Motor neuron (in vitro differentiated cells): ENCODE measurements around the gene PSD2. TPM values are rescaled to one million over a fixed set of nuclear protein-coding genes. Genes with fewer than 3 reads are reported as not detected.

ENCODE experiments used
- ATAC-seq, 8 experiments: fragments of 200-7000 bp; cut with Tn5 transposase; replicated peaks in 6 of 8; 2 replicates each; pipeline ENCODE4 v1.8.0; 2021; ENCODE audit warnings: mild to moderate bottlenecking in 8 of 8, moderate library complexity in 8 of 8
- H3K27ac ChIP-seq, 2 donors: fragments of 250-450 bp; sonication (Bioruptor Pico); 2 replicates each; pipeline ENCODE4 v1.9.0; 2021; ENCODE audit warnings: antibody characterized with exemption in 2 of 2, mild to moderate bottlenecking in 2 of 2, moderate library complexity in 1 of 2
- H3K4me1 ChIP-seq, 2 donors: fragments of 250-450 bp; sonication (Bioruptor Pico); replicated peaks in 1 of 2; 2 replicates each; pipeline ENCODE4 v1.6.1; 2021; ENCODE audit warnings: antibody characterized with exemption in 2 of 2, mild to moderate bottlenecking in 2 of 2, moderate library complexity in 1 of 2
- H3K4me3 ChIP-seq, 5 donors: fragments of 250-450 bp; sonication (Bioruptor Pico); 2 replicates each; pipeline ENCODE4 v1.9.0; 2021; ENCODE audit warnings: antibody characterized with exemption in 5 of 5, mild to moderate bottlenecking in 5 of 5, moderate library complexity in 4 of 5
- WGBS, 10 experiments: fragments of 450-650 bp; shearing (Covaris generic); methylation state at CpG; one replicate each; pipeline ENCODE4 v1.0.0; 2022; 5-methylcytosine and 5-hydroxymethylcytosine counted together
- in situ Hi-C, 9 experiments: fragments of 400-800 bp; cut with MboI; loops; one replicate each; pipeline ENCODE4 v1.15.0; 2021; ENCODE audit warnings: low sequenced_read_pairs in 9 of 9, low pct_unique_long_range_greater_than_20kb in 2 of 9; ENCODE audit not compliant: unreplicated experiment in 9 of 9
- total RNA-seq, 8 experiments: library from RNA; unstranded; fragments of 300-600 nt; gene quantifications; 2 replicates each; pipeline versions ENCODE4 v1.2.3 to v1.2.4, GENCODE V29; 2022

PSD2 gene
- total RNA-seq, 8 experiments from 2014 or later = 0.17 to 12.5 (median 9.6) TPM; not detected in 2

GRCh38 chr5:139862313-139862712, 66.7 kb downstream of the PSD2 start:
- peak; percentile 18 to 97 (median 48) for ATAC-seq
- Histone ChIP-seq H3K4me3 (no peak overlapping the region), H3K27ac (no peak overlapping the region), H3K4me1 (no peaks in the 10 kb centered on the region)
- 100% methylated on average over 1 of the region's 2 CpGs; no CpG with 5 or more reads in 9 of the 10 experiments for WGBS, 10 experiments
- in situ Hi-C loops = no loop called here

- in situ Hi-C loops = no loop called here
- ATAC-seq = no peak
- Histone ChIP-seq H3K4me1 (no peaks in the 10 kb centered on the region), H3K4me3 (no peak overlapping the region), H3K27ac (no peak overlapping the region)
- WGBS, 10 experiments = 40 to 72% (median 63%) methylated on average over 1 to 2 of the region's 2 CpGs; no CpG with 5 or more reads in 5 of the 10 experiments
These were observed 67.2 kb downstream of the PSD2 start for GRCh38 chr5:139862803-139863202.

DNA sequence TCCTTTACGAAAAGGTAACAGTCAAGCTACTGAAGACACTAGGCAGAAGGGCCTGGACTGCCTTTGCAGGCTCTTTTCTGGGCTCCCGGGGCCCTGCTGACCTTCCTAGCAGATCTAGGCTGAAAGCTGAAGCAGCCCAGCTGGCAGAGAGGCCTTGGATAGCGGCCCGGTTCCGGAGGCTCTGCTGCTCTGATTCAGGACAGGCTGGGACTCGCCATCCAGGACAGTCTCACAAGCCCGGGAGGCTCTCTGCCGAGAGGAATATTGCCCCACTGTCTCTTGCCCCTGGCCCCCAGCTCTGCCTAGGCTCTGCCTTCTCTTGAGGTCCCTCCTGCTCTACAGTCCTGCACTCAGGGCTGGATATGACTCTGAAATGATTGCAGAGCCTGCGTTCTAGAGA, 67.8 kb downstream of the PSD2 start:
- WGBS, 10 experiments = 17 to 100% (median 60%) methylated on average over 1 to 7 of the region's 9 CpGs; no CpG with 5 or more reads in 3 of the 10 experiments
- H3K4me1 ChIP-seq = no peaks in the 10 kb centered on the region
- no peak overlapping the region for H3K27ac ChIP-seq
- no peak for ATAC-seq
- in situ Hi-C loops = no loop called here
- H3K4me3 ChIP-seq = no peak overlapping the region

DNA sequence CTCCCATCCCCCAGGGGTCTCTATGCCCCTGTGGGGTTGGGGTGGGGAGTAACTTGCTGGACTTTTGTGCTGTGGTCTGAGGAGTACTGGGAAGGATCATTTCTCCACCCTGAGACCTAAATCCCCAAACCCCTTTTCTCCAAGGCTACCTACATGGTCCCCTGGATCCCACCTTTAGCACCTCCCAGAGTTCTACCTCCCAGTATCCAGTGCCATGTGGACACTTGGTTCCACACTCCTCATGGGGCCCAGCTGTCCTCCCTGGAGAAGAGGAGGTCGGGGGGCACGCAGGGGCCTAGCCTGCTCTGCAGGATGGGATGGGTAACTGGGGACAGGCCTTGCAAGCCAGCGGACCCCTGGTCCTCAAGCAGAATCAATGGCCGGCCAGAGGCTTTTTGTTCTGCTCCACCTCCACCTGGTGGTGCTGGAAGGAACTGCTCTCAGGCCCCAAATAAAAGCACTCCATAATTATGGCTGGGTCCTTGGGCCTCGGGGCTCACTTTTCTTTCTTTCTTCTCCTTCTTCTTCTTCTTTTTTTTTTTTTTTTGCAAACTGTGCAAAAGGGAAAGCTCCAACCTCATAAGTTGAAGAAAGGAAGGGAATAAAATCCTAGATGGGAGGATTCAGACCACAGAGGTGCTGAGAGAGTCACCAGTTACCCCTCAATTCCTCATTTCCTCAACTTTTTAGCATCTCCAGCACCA, 68.4 kb downstream of the PSD2 start:
- in situ Hi-C loops = no loop called here
- no peak overlapping the region for H3K27ac ChIP-seq
- peak; percentile 9 to 90 (median 77) for ATAC-seq
- no peak overlapping the region for H3K4me3 ChIP-seq
- WGBS, 10 experiments = 0 to 20% (median 14%) methylated on average over 1 to 3 of the region's 5 CpGs; no CpG with 5 or more reads in 3 of the 10 experiments
- no peaks in the 10 kb centered on the region for H3K4me1 ChIP-seq

- Histone ChIP-seq H3K4me3 (no peak overlapping the region), H3K4me1 (no peaks in the 10 kb centered on the region), H3K27ac (no peak overlapping the region)
- ATAC-seq = no peak
- in situ Hi-C loops = no loop called here
- 41 to 91% (median 73%) methylated on average over 3 to 5 of the region's 12 CpGs; no CpG with 5 or more reads in 4 of the 10 experiments for WGBS, 10 experiments
These were observed 69.3 kb downstream of the PSD2 start for GRCh38 chr5:139864716-139865483.

GRCh38 chr5:139867109-139867508, 71.5 kb downstream of the PSD2 start:
- no peak overlapping the region for H3K4me3 ChIP-seq
- no peaks in the 10 kb centered on the region for H3K4me1 ChIP-seq
- in situ Hi-C loops = no loop called here
- WGBS, 10 experiments = 0 to 33% (median 17%) methylated on average over 1 of the region's 2 CpGs; no CpG with 5 or more reads in 7 of the 10 experiments
- H3K27ac ChIP-seq = no peak overlapping the region
- no peak for ATAC-seq

DNA sequence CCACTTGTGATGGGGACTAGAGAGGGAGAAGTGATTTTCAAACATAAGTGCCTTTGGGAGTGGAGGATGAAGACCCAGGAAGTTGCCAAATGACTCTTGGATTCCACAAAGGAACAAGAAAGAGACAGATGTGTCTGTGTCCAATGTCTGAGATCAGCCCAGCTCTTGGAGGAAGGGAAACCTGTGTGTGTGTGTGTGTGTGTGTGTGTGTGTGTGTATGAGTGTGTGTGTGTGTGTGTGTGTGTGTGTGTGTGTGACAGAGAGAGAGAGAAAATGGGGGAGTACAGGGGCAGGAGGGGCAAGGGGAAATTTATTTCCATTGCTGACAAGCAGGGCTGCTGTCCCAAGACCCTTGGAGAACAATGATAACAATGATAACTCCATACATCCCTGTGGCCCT, 72.0 kb downstream of the PSD2 start:
- in situ Hi-C loops = no loop called here
- ATAC-seq = no peak
- Histone ChIP-seq H3K4me1 (peaks cover 0 to 2% of the 10 kb centered on the region in 2 donors), H3K27ac (no peak overlapping the region), H3K4me3 (no peak overlapping the region)

GRCh38 chr5:139869042-139869790, 73.6 kb downstream of the PSD2 start:
- Histone ChIP-seq H3K4me3 (no peak overlapping the region), H3K4me1 (peaks cover 0 to 17% of the 10 kb centered on the region in 2 donors), H3K27ac (no peak overlapping the region)
- ATAC-seq = no peak
- 27 to 86% (median 59%) methylated on average over 1 to 5 of the region's 9 CpGs; no CpG with 5 or more reads in 2 of the 10 experiments for WGBS, 10 experiments
- in situ Hi-C loops = no loop called here

DNA sequence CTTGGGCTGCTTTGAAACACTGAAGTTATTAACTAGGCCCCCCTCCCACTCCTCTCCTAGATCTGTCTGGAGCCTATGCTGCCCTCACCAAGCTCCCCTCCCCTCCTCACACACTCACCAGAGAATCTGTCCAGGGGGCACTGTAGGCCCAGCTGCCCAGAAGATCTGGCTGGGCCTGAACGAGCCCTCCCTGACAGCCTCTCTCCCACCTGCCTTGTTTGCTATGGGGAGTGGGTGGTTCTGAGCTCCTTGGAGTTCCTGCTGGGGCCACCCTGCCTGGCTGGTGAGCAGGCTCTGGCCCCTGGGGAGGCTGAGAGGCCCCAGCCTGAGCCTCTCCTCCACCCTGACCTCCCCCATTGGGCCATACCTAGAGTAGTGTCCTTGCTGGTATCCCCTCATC, 75.1 kb downstream of the PSD2 start:
- Histone ChIP-seq H3K4me3 (no peak overlapping the region), H3K27ac (no peak overlapping the region), H3K4me1 (peaks cover 0 to 17% of the 10 kb centered on the region in 2 donors)
- ATAC-seq = no peak
- 80% methylated on average over 1 of the region's 1 CpG; no CpG with 5 or more reads in 9 of the 10 experiments for WGBS, 10 experiments
- in situ Hi-C loops = loop anchor here in 1 of 9 experiments (10.0 kb wide), 1 partner anchor 94 kb away; no protein-coding TSS in a partner anchor

GRCh38 chr5:139871614-139872013, 76.0 kb downstream of the PSD2 start:
- peak in 1 of 8 experiments; percentile 39 for ATAC-seq
- H3K4me3 ChIP-seq = no peak overlapping the region
- no peak overlapping the region for H3K27ac ChIP-seq
- in situ Hi-C loops = loop anchor here in 1 of 9 experiments (10.0 kb wide), 1 partner anchor 93 kb away; no protein-coding TSS in a partner anchor
- 77 to 93% (median 81%) methylated on average over 2 to 4 of the region's 9 CpGs; no CpG with 5 or more reads in 7 of the 10 experiments for WGBS, 10 experiments
- peaks cover 0 to 17% of the 10 kb centered on the region in 2 donors for H3K4me1 ChIP-seq

GRCh38 chr5:139872052-139872766, 76.6 kb downstream of the PSD2 start:
- ATAC-seq = no peak
- in situ Hi-C loops = loop anchor here in 1 of 9 experiments (10.0 kb wide), 1 partner anchor 93 kb away; no protein-coding TSS in a partner anchor
- 71 to 100% (median 80%) methylated on average over 1 to 4 of the region's 9 CpGs; no CpG with 5 or more reads in 5 of the 10 experiments for WGBS, 10 experiments
- peaks cover 0 to 17% of the 10 kb centered on the region in 2 donors for H3K4me1 ChIP-seq
- H3K4me3 ChIP-seq = no peak overlapping the region
- no peak overlapping the region for H3K27ac ChIP-seq
